PC-3 (cell line): Measurements from ENCODE around the gene USO1. TPM values are rescaled to one million over a fixed set of nuclear protein-coding genes. Genes with fewer than 3 reads are reported as not detected.

Experiments
- ATAC-seq: fragments of 200-7000 bp; cut with Tn5 transposase; 2 replicates; pipeline ENCODE4 v1.9.1; 2020; ENCODE audit warnings: mild to moderate bottlenecking, moderate library complexity
- BruUV-seq: library from RNA; stranded (reverse); fragments of 400-500 nt; replicated peaks from 2 replicates; lab custom pipeline; 2021; lab: Mats Ljungman, UMichigan
- CTCF ChIA-PET: fragments of 300-600 bp; sonication (Branson Sonifier 250); formaldehyde crosslinking; loops from one replicate; lab custom pipeline; 2022; ENCODE audit warnings: antibody characterized with exemption; lab: Charles Lee
- POLR2A ChIA-PET: fragments of 300-600 bp; sonication (Branson Sonifier 250); formaldehyde crosslinking; loops from one replicate; lab custom pipeline; 2022; ENCODE audit warnings: antibody characterized with exemption; ENCODE audit not compliant: unreplicated experiment; lab: Charles Lee
- DNase-seq: peaks from one replicate; pipeline ENCODE4 v3.0.0-alpha.2; 2015
- H2AFZ ChIP-seq: fragments of 300-600 bp; sonication (generic); 2 replicates; pipeline ENCODE4 v1.6.0; 2016; ENCODE audit warnings: antibody characterized with exemption, low read length
- H3F3A ChIP-seq: fragments of 300-600 bp; sonication (generic); one replicate; pipeline ENCODE4 v1.6.0; 2017; ENCODE audit warnings: antibody characterized with exemption, low read length, control low read depth, mild to moderate bottlenecking; ENCODE audit not compliant: unreplicated experiment
- H3K27ac ChIP-seq: fragments of 300-600 bp; sonication (generic); 2 replicates; pipeline ENCODE4 v1.5.1; 2016; ENCODE audit warnings: mild to moderate bottlenecking, low read length
- H3K27me3 ChIP-seq: fragments of 300-600 bp; sonication (generic); 2 replicates; pipeline ENCODE4 v1.6.1; 2016; ENCODE audit warnings: low read length, mixed read lengths
- H3K36me3 ChIP-seq: fragments of 300-600 bp; sonication (generic); 2 replicates; pipeline ENCODE4 v1.6.1; 2016; ENCODE audit warnings: low read depth, mixed run types, low read length, mixed read lengths
- H3K4me1 ChIP-seq: fragments of 300-600 bp; sonication (generic); 2 replicates; pipeline ENCODE4 v1.5.1; 2016; ENCODE audit warnings: low read length; ENCODE audit not compliant: insufficient read depth
- H3K4me2 ChIP-seq: fragments of 300-600 bp; sonication (generic); 2 replicates; pipeline ENCODE4 v1.6.0; 2016; ENCODE audit warnings: low read length
- H3K4me3 ChIP-seq: fragments of 300-600 bp; sonication (generic); 2 replicates; pipeline ENCODE4 v1.5.1; 2016; ENCODE audit warnings: mild to moderate bottlenecking, low read length, mixed read lengths
- H3K79me2 ChIP-seq: fragments of 300-600 bp; sonication (generic); 2 replicates; pipeline ENCODE4 v1.6.1; 2017; ENCODE audit warnings: low read length, mixed read lengths
- H3K9ac ChIP-seq: fragments of 300-600 bp; sonication (generic); 2 replicates; pipeline ENCODE4 v1.6.0; 2016; ENCODE audit warnings: mild to moderate bottlenecking, low read length
- H3K9me2 ChIP-seq: fragments of 300-600 bp; sonication (generic); replicated peaks from 2 replicates; pipeline ENCODE4 v1.6.1; 2016; ENCODE audit warnings: mixed run types, low read length, mixed read lengths
- H3K9me3 ChIP-seq: fragments of 300-600 bp; sonication (generic); 2 replicates; pipeline ENCODE4 v1.6.1; 2016; ENCODE audit warnings: low read length, mixed read lengths
- H4K20me1 ChIP-seq: fragments of 300-600 bp; sonication (generic); 2 replicates; pipeline ENCODE4 v1.6.1; 2016; ENCODE audit warnings: low read length, mixed read lengths
- EZH2 ChIP-seq: fragments of 300-600 bp; sonication (generic); IDR thresholded peaks from one replicate; pipeline ENCODE4 v1.6.1; 2017; ENCODE audit warnings: antibody characterized with exemption, mild to moderate bottlenecking, low read length; ENCODE audit not compliant: unreplicated experiment
- EZH2phosphoT487 ChIP-seq: fragments of 300-600 bp; sonication (generic); IDR thresholded peaks from 2 replicates; pipeline ENCODE4 v1.6.1; 2018; ENCODE audit warnings: mild to moderate bottlenecking, antibody characterized with exemption, low read length, borderline replicate concordance
- intact Hi-C: fragments of 100-400 bp; cut with micrococcal nuclease; formaldehyde crosslinking; loops from 2 replicates; pipeline ENCODE4 v1.9.0; 2023
- total RNA-seq: library from RNA; depleted of rRNA; stranded (reverse); fragments of >200 nt; gene quantifications from 2 replicates; pipeline ENCODE4 v1.2.3, GENCODE V29; 2014
- TF ChIP-seq, protein P1 (sequence below): fragments of 300-600 bp; sonication (generic); conservative IDR thresholded peaks from 2 replicates; pipeline ENCODE4 v1.5.1; 2017; ENCODE audit warnings: antibody characterized with exemption, low read depth, mild to moderate bottlenecking, low read length

USO1 gene
- total RNA-seq, 1 experiment from 2014 or later = 34.3 TPM

DNA sequence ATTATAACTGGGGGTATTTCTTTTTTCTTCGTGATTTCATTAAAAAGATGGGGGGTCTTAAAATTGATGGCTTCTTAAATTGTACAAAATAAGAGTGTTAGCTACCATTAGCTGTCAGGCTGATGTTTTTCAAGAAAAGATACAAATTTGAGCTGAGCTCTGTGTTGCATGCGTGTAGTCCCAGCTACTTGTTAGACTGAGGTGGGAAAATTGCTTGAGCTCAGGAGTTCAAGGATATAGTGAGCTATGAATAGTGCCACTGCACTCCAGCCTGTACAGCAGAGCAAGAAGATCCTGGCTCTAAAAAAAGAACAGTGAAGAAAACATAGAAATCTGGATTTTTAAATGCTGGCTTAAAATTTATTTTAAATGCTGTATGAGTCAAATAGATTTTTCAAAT is 13.0 kb downstream of the USO1 start:
- Histone ChIP-seq H2AFZ (no peak overlapping the region), H3K27me3 (no peaks in the 10 kb centered on the region), H3K4me2 (no peak overlapping the region), H3K27ac (no peak overlapping the region), H3K36me3 (no peaks in the 10 kb centered on the region), H3K9me3 (no peaks in the 10 kb centered on the region), H3K79me2 (peaks cover 45% of the 10 kb centered on the region), H3K9me2 (no peaks in the 10 kb centered on the region), H3K4me3 (no peak overlapping the region), H3F3A (no peaks in the 10 kb centered on the region), H3K9ac (no peak overlapping the region), H3K4me1 (peaks cover 4% of the 10 kb centered on the region; the same call in 1 of the 2 replicates), H4K20me1 (no peaks in the 10 kb centered on the region)
- ChIA-PET CTCF (no interaction called here), POLR2A (no interaction called here)
- DNase-seq (no peak), ATAC-seq (no peak)
- TF ChIP-seq, protein P1, sequence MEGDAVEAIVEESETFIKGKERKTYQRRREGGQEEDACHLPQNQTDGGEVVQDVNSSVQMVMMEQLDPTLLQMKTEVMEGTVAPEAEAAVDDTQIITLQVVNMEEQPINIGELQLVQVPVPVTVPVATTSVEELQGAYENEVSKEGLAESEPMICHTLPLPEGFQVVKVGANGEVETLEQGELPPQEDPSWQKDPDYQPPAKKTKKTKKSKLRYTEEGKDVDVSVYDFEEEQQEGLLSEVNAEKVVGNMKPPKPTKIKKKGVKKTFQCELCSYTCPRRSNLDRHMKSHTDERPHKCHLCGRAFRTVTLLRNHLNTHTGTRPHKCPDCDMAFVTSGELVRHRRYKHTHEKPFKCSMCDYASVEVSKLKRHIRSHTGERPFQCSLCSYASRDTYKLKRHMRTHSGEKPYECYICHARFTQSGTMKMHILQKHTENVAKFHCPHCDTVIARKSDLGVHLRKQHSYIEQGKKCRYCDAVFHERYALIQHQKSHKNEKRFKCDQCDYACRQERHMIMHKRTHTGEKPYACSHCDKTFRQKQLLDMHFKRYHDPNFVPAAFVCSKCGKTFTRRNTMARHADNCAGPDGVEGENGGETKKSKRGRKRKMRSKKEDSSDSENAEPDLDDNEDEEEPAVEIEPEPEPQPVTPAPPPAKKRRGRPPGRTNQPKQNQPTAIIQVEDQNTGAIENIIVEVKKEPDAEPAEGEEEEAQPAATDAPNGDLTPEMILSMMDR = no peak
- TF ChIP-seq EZH2phosphoT487 (no peak), EZH2 (no peak)
- BruUV-seq = no TSS peak
- intact Hi-C loops = no loop called here

- H3K4me1 ChIP-seq = peaks cover 4% of the 10 kb centered on the region; the same call in 1 of the 2 replicates
- BruUV-seq = no TSS peak
- peak overlapping the region; percentile 7; the same call in 1 of the 2 replicates for H3K27ac ChIP-seq
- no peaks in the 10 kb centered on the region for H3F3A ChIP-seq
- no peak overlapping the region for H3K9ac ChIP-seq
- ChIA-PET POLR2A (no interaction called here), CTCF (interaction anchor here (0.6 kb wide), 1 partner anchor 215 kb away, joined by 4 read pairs; no protein-coding TSS in a partner anchor)
- no peaks in the 10 kb centered on the region for H3K36me3 ChIP-seq
- no peaks in the 10 kb centered on the region for H4K20me1 ChIP-seq
- ATAC-seq (peak; percentile 69), DNase-seq (peak; percentile 39)
- H3K27me3 ChIP-seq = no peaks in the 10 kb centered on the region
- no peak overlapping the region for H3K4me2 ChIP-seq
- intact Hi-C loops = no loop called here
- H3K4me3 ChIP-seq = no peak overlapping the region
- TF ChIP-seq EZH2 (no peak), EZH2phosphoT487 (no peak)
- TF ChIP-seq, protein P1 = no peak
- H2AFZ ChIP-seq = no peak overlapping the region
- H3K9me3 ChIP-seq = no peaks in the 10 kb centered on the region
- peaks cover 30% of the 10 kb centered on the region for H3K79me2 ChIP-seq
- H3K9me2 ChIP-seq = no peaks in the 10 kb centered on the region
Measured at GRCh38 chr4:75741027-75741426, 16.6 kb downstream of the USO1 start.

DNA sequence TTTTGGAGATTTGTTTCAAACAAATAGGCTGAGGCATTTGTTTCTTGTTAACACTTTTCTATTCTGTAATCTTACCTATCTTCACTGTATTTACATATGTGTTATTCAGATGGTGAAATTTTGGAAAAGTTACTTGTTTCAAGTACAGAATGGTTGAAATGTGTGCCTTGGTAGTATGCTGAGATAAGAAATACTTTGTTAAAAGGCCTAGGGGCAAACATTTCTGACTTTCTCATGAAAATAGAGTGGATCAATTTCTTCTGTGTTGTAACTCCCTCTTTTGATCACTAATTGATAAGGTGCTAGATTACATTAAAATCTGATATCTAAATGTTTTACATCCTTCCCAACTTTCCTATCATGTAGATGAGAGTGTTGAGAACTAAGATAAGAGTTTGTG is 18.1 kb downstream of the USO1 start:
- ATAC-seq = no peak
- BruUV-seq = no TSS peak
- Histone ChIP-seq H3K9me2 (no peaks in the 10 kb centered on the region), H3K4me2 (no peak overlapping the region), H3K9me3 (no peaks in the 10 kb centered on the region), H3K4me1 (peaks cover 4% of the 10 kb centered on the region; the same call in 1 of the 2 replicates), H3K27ac (no peak overlapping the region), H3K79me2 (peaks cover 21% of the 10 kb centered on the region; the same call in 1 of the 2 replicates), H3K36me3 (no peaks in the 10 kb centered on the region), H3K27me3 (no peaks in the 10 kb centered on the region), H3K4me3 (no peak overlapping the region), H2AFZ (no peak overlapping the region), H4K20me1 (no peaks in the 10 kb centered on the region), H3F3A (no peaks in the 10 kb centered on the region), H3K9ac (no peak overlapping the region)
- no peak for DNase-seq
- CTCF ChIA-PET = no interaction called here
- intact Hi-C loops = no loop called here
- TF ChIP-seq, protein P1 = no peak
- TF ChIP-seq EZH2 = no peak
- no peak for TF ChIP-seq EZH2phosphoT487
- POLR2A ChIA-PET = no interaction called here
